ENCODE results near the gene PP2D1.
"Not testable (repeated sequence)": the region's sequence is repeated elsewhere in the genome, so short reads cannot be mapped to it uniquely, and the experiment has no call there.

The PP2D1 gene

GRCh38 chr3:20028905-20029331 is 16.9 kb upstream of the PP2D1 start:
- no peaks in the 10 kb centered on the region for H3K27me3 ChIP-seq (ENCODE audit: low read depth)
- H3K4me3 ChIP-seq: no peak overlapping the region
- in situ Hi-C loops (cut with MboI; ENCODE audit: low sequenced_read_pairs): no loop called here
- peak; percentile 84 to 97 for DNase-seq (ENCODE audit: low spot score in 2 of 2)
- H3K9me3 ChIP-seq: no peaks in the 10 kb centered on the region
- no peaks in the 10 kb centered on the region for H3K36me3 ChIP-seq (replicated peaks)
- H3K4me1 ChIP-seq: peaks cover 13% of the 10 kb centered on the region

- DNase-seq (ENCODE audit: low spot score in 2 of 2): no peak
These were observed 15.1 kb upstream of the PP2D1 start for GRCh38 chr3:20027136-20027535.

GRCh38 chr3:20023623-20024405 is 11.8 kb upstream of the PP2D1 start:
- in situ Hi-C loops (cut with MboI; ENCODE audit: low sequenced_read_pairs): no loop called here
- Histone ChIP-seq H3K36me3 (replicated peaks) (no peaks in the 10 kb centered on the region), H3K4me1 (peaks cover 14% of the 10 kb centered on the region), H3K27me3 (ENCODE audit: low read depth) (no peaks in the 10 kb centered on the region), H3K9me3 (no peaks in the 10 kb centered on the region), H3K4me3 (no peak overlapping the region)
- peak; percentile 28 to 63 for DNase-seq (ENCODE audit: low spot score in 2 of 2)

More at GRCh38 chr3:20027136-20027535, 15.1 kb upstream of the PP2D1 start:
- no peaks in the 10 kb centered on the region for H3K36me3 ChIP-seq (replicated peaks)
- no peaks in the 10 kb centered on the region for H3K27me3 ChIP-seq (ENCODE audit: low read depth)
- peaks cover 19% of the 10 kb centered on the region for H3K4me1 ChIP-seq
- in situ Hi-C loops (cut with MboI; ENCODE audit: low sequenced_read_pairs): no loop called here
- no peaks in the 10 kb centered on the region for H3K9me3 ChIP-seq
- H3K4me3 ChIP-seq: no peak overlapping the region

- in situ Hi-C loops (cut with MboI; ENCODE audit: low sequenced_read_pairs): no loop called here
- no peak overlapping the region for H3K4me3 ChIP-seq
- no peaks in the 10 kb centered on the region for H3K9me3 ChIP-seq
- H3K27me3 ChIP-seq (ENCODE audit: low read depth): no peaks in the 10 kb centered on the region
- DNase-seq (ENCODE audit: low spot score in 2 of 2): no peak
- H3K4me1 ChIP-seq: peaks cover 14% of the 10 kb centered on the region
- no peaks in the 10 kb centered on the region for H3K36me3 ChIP-seq (replicated peaks)
These were observed 11.0 kb upstream of the PP2D1 start for GRCh38 chr3:20022954-20023622.

- H3K4me1 ChIP-seq; H3K4me3 ChIP-seq; H3K27me3 ChIP-seq (ENCODE audit: low read depth); H3K36me3 ChIP-seq (replicated peaks); in situ Hi-C loops (cut with MboI; ENCODE audit: low sequenced_read_pairs); H3K9me3 ChIP-seq; DNase-seq (ENCODE audit: low spot score in 2 of 2): not testable (repeated sequence)
These were observed 4.0 kb upstream of the PP2D1 start for GRCh38 chr3:20016076-20016475.

GRCh38 chr3:20015525-20015924 is 3.5 kb upstream of the PP2D1 start:
- Histone ChIP-seq H3K4me3 (no peak overlapping the region), H3K36me3 (replicated peaks) (no peaks in the 10 kb centered on the region), H3K9me3 (no peaks in the 10 kb centered on the region), H3K4me1 (no peaks in the 10 kb centered on the region), H3K27me3 (ENCODE audit: low read depth) (no peaks in the 10 kb centered on the region)
- in situ Hi-C loops (cut with MboI; ENCODE audit: low sequenced_read_pairs): no loop called here
- DNase-seq (ENCODE audit: low spot score in 2 of 2): no peak

- in situ Hi-C loops (cut with MboI; ENCODE audit: low sequenced_read_pairs): no loop called here
These were observed 1.3 kb upstream of the PP2D1 start for GRCh38 chr3:20013396-20013795.

GRCh38 chr3:20008646-20009045 is 3.4 kb downstream of the PP2D1 start:
- H3K27me3 ChIP-seq (ENCODE audit: low read depth): no peaks in the 10 kb centered on the region
- in situ Hi-C loops (cut with MboI; ENCODE audit: low sequenced_read_pairs): no loop called here
- no peaks in the 10 kb centered on the region for H3K36me3 ChIP-seq (replicated peaks)
- no peaks in the 10 kb centered on the region for H3K9me3 ChIP-seq
- DNase-seq (ENCODE audit: low spot score in 2 of 2): no peak
- H3K4me3 ChIP-seq: no peak overlapping the region
- H3K4me1 ChIP-seq: no peaks in the 10 kb centered on the region

More at GRCh38 chr3:20013396-20013795, 1.3 kb upstream of the PP2D1 start:
- H3K36me3 ChIP-seq (replicated peaks): no peaks in the 10 kb centered on the region
- no peaks in the 10 kb centered on the region for H3K27me3 ChIP-seq (ENCODE audit: low read depth)
- H3K9me3 ChIP-seq: no peaks in the 10 kb centered on the region
- H3K4me1 ChIP-seq: no peaks in the 10 kb centered on the region
- DNase-seq (ENCODE audit: low spot score in 2 of 2): no peak
- no peak overlapping the region for H3K4me3 ChIP-seq

GRCh38 chr3:20007960-20008359 is 4.1 kb downstream of the PP2D1 start:
- Histone ChIP-seq H3K4me3 (no peak overlapping the region), H3K27me3 (ENCODE audit: low read depth) (no peaks in the 10 kb centered on the region), H3K36me3 (replicated peaks) (no peaks in the 10 kb centered on the region), H3K9me3 (no peaks in the 10 kb centered on the region), H3K4me1 (no peaks in the 10 kb centered on the region)
- in situ Hi-C loops (cut with MboI; ENCODE audit: low sequenced_read_pairs): no loop called here
- DNase-seq (ENCODE audit: low spot score in 2 of 2): no peak

- Histone ChIP-seq H3K36me3 (replicated peaks) (no peaks in the 10 kb centered on the region), H3K4me1 (no peaks in the 10 kb centered on the region), H3K4me3 (no peak overlapping the region), H3K27me3 (ENCODE audit: low read depth) (no peaks in the 10 kb centered on the region), H3K9me3 (no peaks in the 10 kb centered on the region)
- no peak for DNase-seq (ENCODE audit: low spot score in 2 of 2)
- in situ Hi-C loops (cut with MboI; ENCODE audit: low sequenced_read_pairs): no loop called here
These were observed 10.1 kb downstream of the PP2D1 start for GRCh38 chr3:20001932-20002331.

GRCh38 chr3:19997502-19997901 is 14.6 kb downstream of the PP2D1 start:
- in situ Hi-C loops (cut with MboI; ENCODE audit: low sequenced_read_pairs): no loop called here
- no peaks in the 10 kb centered on the region for H3K36me3 ChIP-seq (replicated peaks)
- H3K27me3 ChIP-seq (ENCODE audit: low read depth): no peaks in the 10 kb centered on the region
- H3K4me1 ChIP-seq: no peaks in the 10 kb centered on the region
- DNase-seq (ENCODE audit: low spot score in 2 of 2): no peak
- no peaks in the 10 kb centered on the region for H3K9me3 ChIP-seq
- H3K4me3 ChIP-seq: no peak overlapping the region

GRCh38 chr3:19994796-19995195 is 17.3 kb downstream of the PP2D1 start:
- no peak for DNase-seq (ENCODE audit: low spot score in 2 of 2)
- H3K4me3 ChIP-seq: no peak overlapping the region
- no peaks in the 10 kb centered on the region for H3K9me3 ChIP-seq
- H3K27me3 ChIP-seq (ENCODE audit: low read depth): no peaks in the 10 kb centered on the region
- H3K36me3 ChIP-seq (replicated peaks): no peaks in the 10 kb centered on the region
- in situ Hi-C loops (cut with MboI; ENCODE audit: low sequenced_read_pairs): no loop called here
- H3K4me1 ChIP-seq: no peaks in the 10 kb centered on the region

- H3K36me3 ChIP-seq (replicated peaks); DNase-seq (ENCODE audit: low spot score in 2 of 2); H3K27me3 ChIP-seq (ENCODE audit: low read depth); in situ Hi-C loops (cut with MboI; ENCODE audit: low sequenced_read_pairs); H3K4me3 ChIP-seq; H3K4me1 ChIP-seq; H3K9me3 ChIP-seq: not testable (repeated sequence)
These were observed 23.2 kb downstream of the PP2D1 start for GRCh38 chr3:19988904-19989303.

GRCh38 chr3:19972054-19972453 is 40.0 kb downstream of the PP2D1 start:
- Histone ChIP-seq H3K4me1 (no peaks in the 10 kb centered on the region), H3K4me3 (no peak overlapping the region), H3K27me3 (ENCODE audit: low read depth) (no peaks in the 10 kb centered on the region), H3K36me3 (replicated peaks) (peaks cover 16% of the 10 kb centered on the region), H3K9me3 (no peaks in the 10 kb centered on the region)
- in situ Hi-C loops (cut with MboI; ENCODE audit: low sequenced_read_pairs): no loop called here
- DNase-seq (ENCODE audit: low spot score in 2 of 2): no peak
